Astrocyte of the cerebellum (primary cell): Measurements from ENCODE around the gene CLIC5.

Source experiments
- DNase-seq: peaks from one replicate; pipeline ENCODE4 v3.0.0-alpha.2; 2011; ENCODE audit warnings: low read depth
- H3K4me3 ChIP-seq: 2 replicates; pipeline ENCODE4 v1.5.1; 2011; ENCODE audit warnings: mild to moderate bottlenecking, low read depth, low read length, moderate library complexity
- CTCF ChIP-seq: IDR thresholded peaks from 2 replicates; pipeline ENCODE4 v1.5.1; 2012; ENCODE audit warnings: low read length, low read depth, moderate library complexity, mild to moderate bottlenecking; ENCODE audit errors: missing control alignments
- in situ Hi-C: cut with HindIII; loops from 2 replicates; pipeline ENCODE4 v1.10.0; 2017; ENCODE audit warnings: low sequenced_read_pairs

CLIC5 gene

GRCh38 chr6:45970326-45970725 is 45.3 kb downstream of the CLIC5 start:
- in situ Hi-C loops, result no loop called here
- no peak overlapping the region for H3K4me3 ChIP-seq
- no peak for DNase-seq
- TF ChIP-seq CTCF, result no peak

DNA sequence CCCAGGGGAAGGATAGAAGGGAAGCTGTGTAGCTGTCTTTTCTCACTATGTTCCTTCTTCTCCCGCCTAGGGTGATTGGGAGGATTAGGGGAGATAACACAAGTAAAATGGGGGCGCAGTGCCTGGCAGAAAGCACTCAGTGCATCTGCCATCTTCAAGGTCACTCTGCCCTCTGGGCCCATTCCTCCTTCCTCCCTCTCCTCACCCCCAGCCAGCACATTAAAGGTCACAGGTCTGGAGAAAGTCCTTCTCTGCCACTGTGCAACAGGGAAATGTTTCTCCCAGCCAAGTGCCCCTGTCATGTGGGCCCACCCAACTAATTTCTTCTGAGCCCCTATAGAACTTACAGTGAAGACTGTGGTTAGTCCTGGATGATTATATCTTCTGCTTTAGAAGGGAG is 45.8 kb downstream of the CLIC5 start:
- no peak for DNase-seq
- no peak overlapping the region for H3K4me3 ChIP-seq
- no peak for TF ChIP-seq CTCF
- in situ Hi-C loops, result no loop called here

- no peak overlapping the region for H3K4me3 ChIP-seq
- no peak for TF ChIP-seq CTCF
- in situ Hi-C loops, result no loop called here
- DNase-seq, result no peak
Measured at GRCh38 chr6:45969026-45969425, 46.6 kb downstream of the CLIC5 start.

GRCh38 chr6:45967363-45967762 is 48.3 kb downstream of the CLIC5 start:
- TF ChIP-seq CTCF, result no peak
- in situ Hi-C loops, result no loop called here
- H3K4me3 ChIP-seq, result no peak overlapping the region
- no peak for DNase-seq

- TF ChIP-seq CTCF, result no peak
- DNase-seq, result no peak
- no peak overlapping the region for H3K4me3 ChIP-seq
- in situ Hi-C loops, result no loop called here
Measured at GRCh38 chr6:45966797-45967196, 48.9 kb downstream of the CLIC5 start.

GRCh38 chr6:45966340-45966739 is 49.3 kb downstream of the CLIC5 start:
- in situ Hi-C loops, result no loop called here
- no peak for TF ChIP-seq CTCF
- no peak for DNase-seq
- H3K4me3 ChIP-seq, result no peak overlapping the region

DNA sequence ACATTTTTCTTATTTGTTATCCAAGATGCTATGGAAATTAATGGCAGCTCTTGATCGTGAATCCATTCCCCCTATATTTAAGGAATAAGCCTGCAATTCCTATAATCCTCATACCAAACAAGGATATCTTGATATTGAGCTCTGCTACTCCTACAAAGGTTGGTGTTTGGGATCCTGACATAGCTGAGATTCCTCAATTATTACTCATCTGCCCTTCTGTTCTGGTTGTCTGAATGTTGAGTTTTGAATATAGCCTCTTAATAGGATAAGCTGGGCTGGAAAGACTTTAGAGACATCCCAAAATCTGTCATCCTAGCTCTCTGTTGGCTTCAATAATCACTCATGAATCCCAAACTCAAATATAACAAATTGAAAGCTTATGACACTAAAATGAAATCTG is 49.9 kb downstream of the CLIC5 start:
- peak; percentile 34 for DNase-seq
- TF ChIP-seq CTCF, result no peak
- in situ Hi-C loops, result no loop called here
- no peak overlapping the region for H3K4me3 ChIP-seq
